NOMO-1 treated with dmso at 0.1 percent for 144 hours (cell line): ENCODE measurements around the gene UBE2J2.

Experiments used
- DNase-seq: peaks from one replicate; lab custom pipeline; 2025; ENCODE audit not compliant: unreplicated experiment; lab: John Stamatoyannopoulos, UW

Gene UBE2J2

GRCh38 chr1:1309251-1310108 is 35.8 kb upstream of the UBE2J2 start:
- DNase-seq: no peak

GRCh38 chr1:1308756-1309250 is 35.1 kb upstream of the UBE2J2 start:
- no peak for DNase-seq

GRCh38 chr1:1307923-1308755 is 34.5 kb upstream of the UBE2J2 start, which contains the start of the genes ACAP3 and PUSL1:
ACAP3 (minus strand) TSS chr1:1307930; CDS start chr1:1307815, 115 bp downstream.
PUSL1 (plus strand) TSS chr1:1308597; CDS start chr1:1308644, 47 bp downstream.
- DNase-seq: peak; percentile 95

- DNase-seq: no peak
Measured at GRCh38 chr1:1307261-1307922, 33.7 kb upstream of the UBE2J2 start.

- no peak for DNase-seq
Measured at GRCh38 chr1:1306661-1307260, 33.1 kb upstream of the UBE2J2 start.

GRCh38 chr1:1306070-1306660 is 32.5 kb upstream of the UBE2J2 start:
- DNase-seq: no peak

- DNase-seq: peak; percentile 70
Measured at GRCh38 chr1:1305300-1306069, 31.8 kb upstream of the UBE2J2 start.

GRCh38 chr1:1304331-1305299 is 31.0 kb upstream of the UBE2J2 start:
- DNase-seq: no peak

- DNase-seq: no peak
Measured at GRCh38 chr1:1303736-1304135, 30.1 kb upstream of the UBE2J2 start.

GRCh38 chr1:1302951-1303509 is 29.4 kb upstream of the UBE2J2 start:
- DNase-seq: no peak

GRCh38 chr1:1302006-1302430 is 28.4 kb upstream of the UBE2J2 start:
- DNase-seq: no peak

GRCh38 chr1:1300352-1300739 is 26.7 kb upstream of the UBE2J2 start:
- no peak for DNase-seq

GRCh38 chr1:1299686-1300351 is 26.2 kb upstream of the UBE2J2 start:
- DNase-seq: no peak

- DNase-seq: no peak
Measured at GRCh38 chr1:1298861-1299685, 25.4 kb upstream of the UBE2J2 start.

GRCh38 chr1:1297802-1298424 is 24.3 kb upstream of the UBE2J2 start:
- DNase-seq: no peak
